Thyroid gland (tissue), 4 donors: ENCODE results near the gene C19orf38. TPM values are rescaled to one million over a fixed set of nuclear protein-coding genes. Genes with fewer than 3 reads are reported as not detected.

Experiments
- DNase-seq, 2 donors: peaks; one replicate each; pipeline ENCODE4 v3.0.0-alpha.2; 2019
- H3K27ac ChIP-seq, 3 donors: fragments of 200-600 bp; sonication (generic); 1 replicate in 2 of 3; 2 replicates in 1 of 3; pipeline ENCODE4 v1.5.1; 2016 to 2019; ENCODE audit warnings: mild to moderate bottlenecking in 1 of 3, moderate library complexity in 1 of 3
- H3K27me3 ChIP-seq: fragments of 200-600 bp; sonication (generic); one replicate; pipeline ENCODE4 v1.5.1; 2019
- H3K36me3 ChIP-seq, 2 donors: fragments of 200-600 bp; sonication (generic); one replicate each; pipeline ENCODE4 v1.5.1; 2016 to 2019
- H3K4me1 ChIP-seq, 2 donors: fragments of 200-600 bp; sonication (generic); one replicate each; pipeline ENCODE4 v1.5.1; 2017 to 2019
- H3K4me3 ChIP-seq, 3 donors: fragments of 200-600 bp; sonication (generic); replicated peaks in 1 of 3; 1 replicate in 2 of 3; 2 replicates in 1 of 3; pipeline ENCODE4 v1.5.1; 2016; ENCODE audit warnings: mild to moderate bottlenecking in 1 of 3
- H3K9me3 ChIP-seq: fragments of 200-600 bp; sonication (generic); one replicate; pipeline ENCODE4 v1.5.1; 2017
- POLR2A ChIP-seq, 2 donors: fragments of 450-650 bp; IDR thresholded peaks; one replicate each; pipeline ENCODE4 v1.6.1; 2017; ENCODE audit warnings: antibody characterized with exemption in 2 of 2, mild to moderate bottlenecking in 2 of 2, moderate library complexity in 1 of 2
- WGBS, 2 donors: methylation state at CpG; one replicate each; pipeline ENCODE4 v1.1.5; 2017; 5-methylcytosine and 5-hydroxymethylcytosine counted together
- intact Hi-C: fragments of 100-400 bp; cut with DNase I; formaldehyde crosslinking; loops from one replicate; pipeline ENCODE4 v1.15.1; 2023
- total RNA-seq, 4 donors: library from RNA; depleted of rRNA; stranded (reverse); fragments of >200 nt; gene quantifications; one replicate each; pipeline ENCODE4 v1.2.3, GENCODE V29; 2016
- TF ChIP-seq, protein P1 (sequence below), 6 experiments: fragments of 200-600 bp in 3 of 6; fragments of 450-650 bp in 3 of 6; sonication (generic) in 3 of 6; IDR thresholded peaks; one replicate each; pipeline ENCODE4 v1.5.1; 2016 to 2019; ENCODE audit warnings: antibody characterized with exemption in 6 of 6, mild to moderate bottlenecking in 2 of 6, inconsistent platforms in 1 of 6, moderate library complexity in 1 of 6

The C19orf38 gene
- total RNA-seq, 4 donors from 2014 or later = 1.5 to 1.7 TPM; not detected in 2

- Histone ChIP-seq H3K36me3 (peaks cover 15 to 19% of the 10 kb centered on the region in 2 donors), H3K27ac (peak overlapping the region; percentile 54 to 70 (median 68)), H3K4me3 (peak overlapping the region in 1 of 3 donors; percentile 14), H3K9me3 (no peaks in the 10 kb centered on the region), H3K27me3 (no peaks in the 10 kb centered on the region), H3K4me1 (peaks cover 0 to 4% of the 10 kb centered on the region in 2 donors)
- peak; percentile 19 to 28 for DNase-seq
- WGBS, 2 donors = 71 to 75% methylated on average over 24 to 37 of the region's 42 CpGs
- intact Hi-C loops = no loop called here
- peak in 1 of 2 donors; percentile 22 for TF ChIP-seq POLR2A (IDR thresholded peaks at IDR 0.05)
- TF ChIP-seq, protein P1, sequence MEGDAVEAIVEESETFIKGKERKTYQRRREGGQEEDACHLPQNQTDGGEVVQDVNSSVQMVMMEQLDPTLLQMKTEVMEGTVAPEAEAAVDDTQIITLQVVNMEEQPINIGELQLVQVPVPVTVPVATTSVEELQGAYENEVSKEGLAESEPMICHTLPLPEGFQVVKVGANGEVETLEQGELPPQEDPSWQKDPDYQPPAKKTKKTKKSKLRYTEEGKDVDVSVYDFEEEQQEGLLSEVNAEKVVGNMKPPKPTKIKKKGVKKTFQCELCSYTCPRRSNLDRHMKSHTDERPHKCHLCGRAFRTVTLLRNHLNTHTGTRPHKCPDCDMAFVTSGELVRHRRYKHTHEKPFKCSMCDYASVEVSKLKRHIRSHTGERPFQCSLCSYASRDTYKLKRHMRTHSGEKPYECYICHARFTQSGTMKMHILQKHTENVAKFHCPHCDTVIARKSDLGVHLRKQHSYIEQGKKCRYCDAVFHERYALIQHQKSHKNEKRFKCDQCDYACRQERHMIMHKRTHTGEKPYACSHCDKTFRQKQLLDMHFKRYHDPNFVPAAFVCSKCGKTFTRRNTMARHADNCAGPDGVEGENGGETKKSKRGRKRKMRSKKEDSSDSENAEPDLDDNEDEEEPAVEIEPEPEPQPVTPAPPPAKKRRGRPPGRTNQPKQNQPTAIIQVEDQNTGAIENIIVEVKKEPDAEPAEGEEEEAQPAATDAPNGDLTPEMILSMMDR (IDR thresholded peaks at IDR 0.05) = no peak
These were observed 30.8 kb upstream of the C19orf38 start for GRCh38 chr19:10817291-10818038.

- DNase-seq = no peak
- Histone ChIP-seq H3K4me1 (peaks cover 0 to 4% of the 10 kb centered on the region in 2 donors), H3K27ac (peak overlapping the region in 2 of 3 donors; percentile 39 to 70), H3K36me3 (peaks cover 18 to 23% of the 10 kb centered on the region in 2 donors), H3K4me3 (no peak overlapping the region), H3K27me3 (no peaks in the 10 kb centered on the region), H3K9me3 (no peaks in the 10 kb centered on the region)
- TF ChIP-seq, protein P1 (IDR thresholded peaks at IDR 0.05) = no peak
- TF ChIP-seq POLR2A (IDR thresholded peaks at IDR 0.05) = no peak
- WGBS, 2 donors = 93 to 96% methylated on average over 13 to 15 of the region's 19 CpGs
- intact Hi-C loops = no loop called here
These were observed 29.7 kb upstream of the C19orf38 start for GRCh38 chr19:10818301-10819123.

GRCh38 chr19:10819124-10820060, 28.8 kb upstream of the C19orf38 start:
- no peak for DNase-seq
- TF ChIP-seq, protein P1 (IDR thresholded peaks at IDR 0.05) = no peak
- TF ChIP-seq POLR2A (IDR thresholded peaks at IDR 0.05) = no peak
- Histone ChIP-seq H3K9me3 (no peaks in the 10 kb centered on the region), H3K36me3 (peaks cover 25 to 31% of the 10 kb centered on the region in 2 donors), H3K4me1 (peaks cover 0 to 4% of the 10 kb centered on the region in 2 donors), H3K27ac (no peak overlapping the region), H3K27me3 (no peaks in the 10 kb centered on the region), H3K4me3 (no peak overlapping the region)
- WGBS, 2 donors = 96 to 97% methylated on average over 24 to 26 of the region's 27 CpGs
- intact Hi-C loops = no loop called here

DNA sequence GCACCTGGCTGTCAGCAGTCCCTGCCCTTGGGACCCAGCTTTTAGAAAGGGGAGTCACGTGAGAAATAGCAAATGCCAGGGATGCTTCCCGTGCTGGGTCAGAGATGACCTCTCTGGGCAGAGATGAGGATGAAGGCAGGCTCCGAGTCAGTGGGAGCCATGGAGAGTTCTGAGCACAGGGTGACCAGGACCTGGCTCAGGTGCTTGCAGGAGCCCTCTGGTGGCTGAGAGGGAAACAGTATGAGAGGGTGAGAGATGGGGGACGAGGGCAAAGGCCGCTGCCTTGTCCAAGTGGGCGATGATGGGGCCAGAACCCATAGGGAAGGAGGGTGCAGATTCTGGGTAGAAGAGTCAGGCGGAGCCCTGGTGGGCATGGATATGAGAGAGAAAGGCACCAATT, 28.0 kb upstream of the C19orf38 start:
- WGBS, 2 donors = 91 to 99% methylated on average over 7 of the region's 7 CpGs
- intact Hi-C loops = no loop called here
- no peak for DNase-seq
- no peak overlapping the region for H3K27ac ChIP-seq
- no peaks in the 10 kb centered on the region for H3K9me3 ChIP-seq
- no peak for TF ChIP-seq POLR2A (IDR thresholded peaks at IDR 0.05)
- TF ChIP-seq, protein P1 (IDR thresholded peaks at IDR 0.05) = peak in 2 of 6 experiments; percentile 15
- peaks cover 33 to 39% of the 10 kb centered on the region in 2 donors for H3K36me3 ChIP-seq
- no peak overlapping the region for H3K4me3 ChIP-seq
- peaks cover 0 to 4% of the 10 kb centered on the region in 2 donors for H3K4me1 ChIP-seq
- no peaks in the 10 kb centered on the region for H3K27me3 ChIP-seq
